NCI-H510A (cell line): ENCODE measurements around the gene ZNF83.

Experiments used
- DNase-seq: peaks from one replicate; lab custom pipeline; 2025; lab: John Stamatoyannopoulos, UW

ZNF83 gene

DNA sequence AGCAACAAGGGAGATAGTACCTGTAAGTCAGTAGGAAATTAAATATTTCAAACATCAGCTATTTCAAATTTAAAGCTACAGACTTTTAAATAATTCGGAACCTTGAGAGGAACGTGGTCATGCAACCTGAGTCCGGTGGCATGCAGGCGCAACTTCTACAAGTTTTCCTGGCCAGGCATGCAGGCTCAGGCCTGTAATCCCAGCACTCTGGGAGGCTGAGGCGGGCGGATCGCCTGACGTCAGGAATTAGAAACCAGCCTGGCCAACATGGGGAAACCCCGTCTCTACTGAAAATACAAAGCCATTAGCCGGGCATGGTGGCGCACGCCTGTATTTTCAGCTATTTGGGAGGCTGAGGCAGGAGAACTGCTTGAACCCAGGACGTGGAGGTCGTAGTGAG, 70.2 kb downstream of the ZNF83 start:
- no peak for DNase-seq

- no peak for DNase-seq
Measured at GRCh38 chr19:52566588-52566987, 71.6 kb downstream of the ZNF83 start.

GRCh38 chr19:52566121-52566520, 72.0 kb downstream of the ZNF83 start:
- DNase-seq = no peak
